Ectodermal cell (in vitro differentiated cells): ENCODE data around the gene NDRG4.

Experiments used
- H3K27ac ChIP-seq: 2 replicates; pipeline ENCODE4 v1.7.0; 2013; ENCODE audit warnings: mild to moderate bottlenecking, low read depth, low read length; ENCODE audit not compliant: insufficient read depth, poor library complexity, severe bottlenecking
- H3K27me3 ChIP-seq: 2 replicates; pipeline ENCODE4 v1.7.0; 2013; ENCODE audit warnings: mild to moderate bottlenecking, low read length; ENCODE audit not compliant: insufficient read depth, control insufficient read depth, poor library complexity, severe bottlenecking
- H3K36me3 ChIP-seq: one replicate; pipeline ENCODE4 v1.7.0; 2013; ENCODE audit warnings: low read length; ENCODE audit not compliant: control insufficient read depth, insufficient read depth
- H3K4me1 ChIP-seq: one replicate; pipeline ENCODE4 v1.7.0; 2013; ENCODE audit warnings: low read length; ENCODE audit not compliant: control insufficient read depth, insufficient read depth
- H3K4me3 ChIP-seq: 2 replicates; pipeline ENCODE4 v1.7.0; 2013; ENCODE audit warnings: low read depth, low read length, control low read depth; ENCODE audit not compliant: insufficient read depth
- H3K9me3 ChIP-seq: 2 replicates; pipeline ENCODE4 v1.7.0; 2013; ENCODE audit warnings: mild to moderate bottlenecking, low read length, moderate library complexity; ENCODE audit not compliant: control insufficient read depth
- WGBS, 2 experiments: methylation state at CpG; one replicate each; pipeline ENCODE4 v1.1.7; 2013; ENCODE audit warnings: missing lambda C conversion rate in 2 of 2; 5-methylcytosine and 5-hydroxymethylcytosine counted together

The NDRG4 gene

DNA sequence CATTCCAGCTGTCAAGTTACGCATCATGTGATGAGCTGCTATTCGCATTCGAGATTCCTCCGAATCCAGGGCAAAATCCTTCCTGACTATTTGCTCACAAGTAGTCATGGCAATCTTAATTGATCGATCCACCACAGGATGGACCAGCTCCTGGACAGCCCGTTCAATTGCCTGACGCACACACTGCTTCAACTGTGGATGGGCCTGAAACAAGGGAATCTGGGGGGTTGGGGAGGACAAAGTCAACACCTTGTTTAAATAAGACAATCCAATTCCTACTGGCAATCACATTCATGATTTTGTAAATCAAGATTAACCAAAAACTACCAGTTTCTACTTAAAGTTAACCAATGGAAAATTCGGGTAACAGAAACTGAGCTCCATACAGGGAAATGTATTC lies 43.7 kb downstream of the NDRG4 start:
- 95 to 96% methylated on average over 7 to 8 of the region's 8 CpGs for WGBS, 2 experiments

DNA sequence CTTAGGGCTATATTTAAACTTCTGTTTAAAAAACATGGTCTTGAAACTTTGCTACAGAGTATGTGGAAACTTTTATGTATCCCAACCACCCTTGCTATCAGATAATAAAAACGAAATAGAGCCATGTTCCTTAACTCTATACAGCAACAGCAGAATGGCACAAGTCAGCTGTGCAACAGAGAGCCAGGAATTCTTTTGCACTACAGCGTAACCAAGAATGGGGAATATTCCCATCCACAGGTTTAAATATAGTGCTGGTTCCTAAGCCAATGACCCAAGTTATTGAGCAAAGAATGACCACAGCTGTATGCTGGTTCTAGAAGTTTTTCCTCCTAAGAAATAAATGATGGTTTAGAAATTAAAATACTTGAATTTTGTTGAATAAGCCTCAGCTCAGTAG lies 48.4 kb downstream of the NDRG4 start:
- H3K4me1 ChIP-seq = no peaks in the 10 kb centered on the region
- H3K36me3 ChIP-seq = peaks cover 50% of the 10 kb centered on the region
- H3K27me3 ChIP-seq = no peaks in the 10 kb centered on the region
- 92 to 95% methylated on average over 2 of the region's 2 CpGs for WGBS, 2 experiments
- no peaks in the 10 kb centered on the region for H3K9me3 ChIP-seq
- no peak overlapping the region for H3K27ac ChIP-seq
- H3K4me3 ChIP-seq = no peak overlapping the region

More for the DNA sequence above, 43.7 kb downstream of the NDRG4 start:
- peaks cover 81% of the 10 kb centered on the region for H3K36me3 ChIP-seq
- H3K4me1 ChIP-seq = no peaks in the 10 kb centered on the region
- H3K27ac ChIP-seq = no peak overlapping the region
- H3K27me3 ChIP-seq = no peaks in the 10 kb centered on the region
- H3K9me3 ChIP-seq = no peaks in the 10 kb centered on the region
- no peak overlapping the region for H3K4me3 ChIP-seq

GRCh38 chr16:58551496-58551895 lies 51.6 kb downstream of the NDRG4 start:
- Histone ChIP-seq H3K4me1 (no peaks in the 10 kb centered on the region), H3K4me3 (no peak overlapping the region), H3K27ac (no peak overlapping the region), H3K27me3 (no peaks in the 10 kb centered on the region), H3K9me3 (no peaks in the 10 kb centered on the region), H3K36me3 (peaks cover 46% of the 10 kb centered on the region)
- 94 to 97% methylated on average over 3 of the region's 3 CpGs for WGBS, 2 experiments

- H3K36me3 ChIP-seq = peaks cover 54% of the 10 kb centered on the region
- no peak overlapping the region for H3K27ac ChIP-seq
- H3K4me3 ChIP-seq = no peak overlapping the region
- 98% methylated on average over 2 of the region's 2 CpGs for WGBS, 2 experiments
- no peaks in the 10 kb centered on the region for H3K9me3 ChIP-seq
- H3K27me3 ChIP-seq = no peaks in the 10 kb centered on the region
- H3K4me1 ChIP-seq = no peaks in the 10 kb centered on the region
These were observed 56.7 kb downstream of the NDRG4 start for GRCh38 chr16:58556678-58557077.
